ENCODE results near the gene NDUFS1. TPM values are rescaled to one million over a fixed set of nuclear protein-coding genes. Genes with fewer than 3 reads are reported as not detected.

Gene NDUFS1
- total and polyA plus RNA-seq, 10 of the 15 experiments (the other 5 are each of a cell fraction or from before 2014, with no cell fraction given): 62.6 to 108 (median 90.4) TPM

- TF ChIP-seq SPI1 (IDR thresholded peaks at IDR 0.05; ENCODE audit: borderline replicate concordance, insufficient read depth, low read depth, low read length): 0 out of 2 replicates have a peak, but pooled peaks have one; percentile 34
- peak; percentile 79; the same call in 1 of the 2 replicates for TF ChIP-seq MAX (IDR thresholded peaks at IDR 0.05; ENCODE audit: low read depth, low read length)
- TF ChIP-seq SUZ12 (IDR thresholded peaks at IDR 0.05; ENCODE audit: unreplicated experiment): no peak
- TF ChIP-seq SIN3A (IDR thresholded peaks at IDR 0.05; ENCODE audit: low read depth, low read length): 0 out of 2 replicates have a peak, but pooled peaks have one; percentile 56
- TF ChIP-seq ZBTB11 (CRISPR knock-in tag; IDR thresholded peaks at IDR 0.05): no peak
- TF ChIP-seq SMAD1 (IDR thresholded peaks at IDR 0.05; ENCODE audit: low read depth, partially characterized antibody): no peak
- 0 out of 2 replicates have a peak, but pooled peaks have one; percentile 19 for TF ChIP-seq ZBED1 (IDR thresholded peaks at IDR 0.05; ENCODE audit: borderline replicate concordance)
- TF ChIP-seq SUPT20H (IDR thresholded peaks at IDR 0.05; ENCODE audit: borderline replicate concordance, control insufficient read depth, low read depth, low read length): no peak
- 0 out of 2 replicates have a peak, but pooled peaks have one; percentile 54 for TF ChIP-seq LARP7 (IDR thresholded peaks at IDR 0.05)
- no peak for TF ChIP-seq IRF3 (IDR thresholded peaks at IDR 0.05)
- no peak for TF ChIP-seq TCF3 (IDR thresholded peaks at IDR 0.05; ENCODE audit: borderline replicate concordance, insufficient read depth, low read depth, low read length)
- peak; percentile 52; the same call in 1 of the 2 replicates for TF ChIP-seq RELB (IDR thresholded peaks at IDR 0.05; ENCODE audit: low read depth)
- TF ChIP-seq HDAC2 (IDR thresholded peaks at IDR 0.05): no peak
- no peak; the same call in 1 of the 2 replicates for TF ChIP-seq FOXK2 (IDR thresholded peaks at IDR 0.05)
- TF ChIP-seq RAD21 (IDR thresholded peaks at IDR 0.05; ENCODE audit: insufficient read depth, low read depth, low read length): no peak
- no peak; the same call in 1 of the 2 replicates for TF ChIP-seq IKZF1 (conservative IDR thresholded peaks at IDR 0.05)
- no peak for TF ChIP-seq POU2F2 (IDR thresholded peaks at IDR 0.05; ENCODE audit: borderline replicate concordance, low read depth, low read length)
- peak; percentile 91 for TF ChIP-seq MXI1 (IDR thresholded peaks at IDR 0.05; ENCODE audit: low read depth, low read length)
- no peak for TF ChIP-seq MEF2A (IDR thresholded peaks at IDR 0.05; ENCODE audit: insufficient read depth, low read depth, low read length)
- peak; percentile 9 for TF ChIP-seq MEF2B (IDR thresholded peaks at IDR 0.05; ENCODE audit: partially characterized antibody, poor library complexity, severe bottlenecking)
- peak; percentile 16; the same call in 1 of the 2 replicates for TF ChIP-seq HDGF (IDR thresholded peaks at IDR 0.05)
These were observed at the start of gene NDUFS1, which contains the start of gene EEF1B2 (continued) for GRCh38 chr2:206159346-206160124.

All from GM12878 (cell line).